A549 treated with Mapracorat at 1 μM for 4 hours (cell line): Measurements from ENCODE around the gene ANKRD22. TPM values are rescaled to one million over a fixed set of nuclear protein-coding genes. Genes with fewer than 3 reads are reported as not detected.

Experiments
- total RNA-seq: library from RNA; stranded (reverse); fragments of 200-300 nt; extraction: Qiagen RNA extraction; gene quantifications from 5 replicates; pipeline ENCODE4 v1.2.3, GENCODE V29; 2022

ANKRD22 gene
- 0.22 to 0.35 TPM (median 0.30 TPM) in 5 replicates for total RNA-seq

DNA sequence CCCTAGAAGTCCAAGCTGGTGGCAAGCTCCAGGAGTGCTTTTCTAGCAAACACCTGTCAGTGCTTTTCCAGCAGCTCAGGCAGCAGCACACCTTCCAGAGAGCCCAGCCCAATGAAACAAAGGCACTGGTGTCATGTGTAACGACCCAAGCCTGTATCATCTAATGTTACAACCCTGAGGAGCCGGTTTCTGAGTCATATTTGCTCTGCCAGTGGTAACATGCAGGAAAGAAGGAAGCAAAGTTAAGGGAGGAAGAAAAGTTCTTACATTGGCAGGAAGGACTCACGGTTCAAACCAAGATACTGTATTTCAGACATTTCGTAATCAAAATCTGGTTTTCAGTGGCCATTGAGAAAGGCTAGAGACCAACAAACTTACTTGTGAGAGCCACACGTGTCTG, at the start of gene ANKRD22:
Gene ANKRD22, minus strand, starts transcription at position 139 of the 400 bp plus-strand sequence. CDS start 237 bp downstream, outside the sequence.

DNA sequence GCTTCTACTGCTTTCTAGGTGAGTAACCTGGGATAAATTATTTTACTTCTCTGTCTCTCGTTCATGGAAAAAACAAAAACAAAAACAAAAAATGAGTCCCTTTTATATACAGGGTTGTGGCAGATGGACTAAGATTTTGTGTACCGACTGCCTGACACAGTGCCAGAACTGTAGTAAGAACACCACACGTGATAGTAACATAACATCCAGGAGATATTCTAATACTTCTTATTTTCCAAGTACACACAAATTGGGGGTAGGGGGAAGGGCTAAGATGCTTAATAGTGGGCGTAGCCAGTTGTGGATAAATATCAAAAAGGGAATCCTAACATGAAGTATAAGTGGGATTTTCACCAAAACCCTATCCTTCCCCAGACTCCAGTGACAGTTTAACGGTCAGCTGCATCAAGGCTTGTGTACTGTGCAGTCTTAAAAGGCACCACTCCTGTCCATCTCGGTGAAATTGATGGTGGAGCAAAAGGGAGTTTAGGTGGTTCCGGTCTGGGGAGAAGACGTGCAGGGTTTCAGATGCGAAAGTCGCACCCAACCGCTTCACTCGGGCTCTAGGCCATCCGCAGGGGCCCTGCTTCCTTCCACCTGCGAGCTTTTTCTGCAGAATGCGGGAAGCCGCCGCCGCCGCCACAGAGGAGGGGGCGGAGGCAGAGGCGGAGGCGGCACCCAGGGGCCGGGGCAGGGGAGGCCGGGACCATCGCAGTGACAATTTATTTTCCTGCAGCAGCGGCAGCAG, 28.1 kb upstream of the ANKRD22 start, which contains the start of gene STAMBPL1:
Gene STAMBPL1, plus strand, starts transcription at position 712 of the 748 bp plus-strand sequence. CDS start 21,464 bp downstream, outside the sequence.

DNA sequence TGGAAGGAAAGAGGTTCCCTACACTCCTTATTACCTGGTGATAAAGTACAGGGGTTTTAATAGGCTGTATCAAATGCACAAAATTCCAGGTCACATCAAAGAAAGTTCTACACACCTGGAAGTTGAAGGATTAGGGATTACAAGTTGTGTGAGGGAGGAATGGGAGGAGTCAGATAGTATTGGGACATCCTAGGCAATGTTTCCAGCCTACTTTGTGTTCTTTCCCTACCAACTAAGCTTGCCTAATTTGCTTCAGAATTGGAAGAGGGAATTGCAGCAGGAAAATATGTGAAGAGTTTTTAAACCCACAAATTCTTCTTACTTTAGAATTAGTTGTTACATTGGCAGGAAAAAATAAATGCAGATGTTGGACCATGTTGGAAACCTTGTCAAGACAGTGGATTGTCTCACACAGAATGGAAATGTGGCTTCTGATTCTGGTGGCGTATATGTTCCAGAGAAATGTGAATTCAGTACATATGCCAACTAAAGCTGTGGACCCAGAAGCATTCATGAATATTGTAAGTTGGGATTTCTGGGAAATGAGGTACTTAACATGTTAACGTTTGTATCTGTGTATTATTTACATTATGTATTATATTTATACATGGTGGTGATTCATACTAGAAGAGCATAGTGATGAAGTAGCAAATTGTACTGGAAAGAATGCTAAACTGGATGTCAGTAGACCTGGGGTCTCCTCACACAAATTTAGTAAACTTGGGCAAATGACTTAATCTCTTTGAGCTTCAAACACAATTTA, 48.9 kb downstream of the ANKRD22 start, which contains the start of gene LIPM:
Gene LIPM, plus strand, starts transcription at position 208 of the 763 bp plus-strand sequence. Its CDS starts 167 bp downstream, at position 375.

Other genes with a start within 250 kb of the ANKRD22 start
- gene LIPF, start 187.4 kb downstream of the ANKRD22 start, total RNA-seq: not detected in 5 replicates
- not detected in 5 replicates for gene LIPK, start 145.6 kb downstream of the ANKRD22 start, total RNA-seq
- gene LIPN, start 91.8 kb downstream of the ANKRD22 start, total RNA-seq: not detected in 5 replicates
- not detected in 5 replicates for gene LIPM, start 49.1 kb downstream of the ANKRD22 start, total RNA-seq
- gene STAMBPL1, start 28.4 kb upstream of the ANKRD22 start, total RNA-seq: 27.9 to 32.1 TPM (median 30.0 TPM) in 5 replicates
- 16.9 to 20.8 TPM (median 18.2 TPM) in 5 replicates for gene ACTA2, start 100.9 kb upstream of the ANKRD22 start, total RNA-seq
- 28.4 to 35.6 TPM (median 29.9 TPM) in 5 replicates for gene FAS, start 139.0 kb upstream of the ANKRD22 start, total RNA-seq